Parathyroid adenoma (tissue), 2 donors: ENCODE data around the gene LRRC27.

Experiments
- H2AFZ ChIP-seq: fragments of 300-600 bp; sonication (generic); one replicate; pipeline ENCODE4 v1.7.0; 2017; ENCODE audit warnings: antibody characterized with exemption, mild to moderate bottlenecking
- H3K27ac ChIP-seq: fragments of 300-600 bp; sonication (generic); one replicate; pipeline ENCODE4 v1.7.0; 2017
- H3K27me3 ChIP-seq: fragments of 300-600 bp; sonication (generic); one replicate; pipeline ENCODE4 v1.7.0; 2017; ENCODE audit warnings: low read length; ENCODE audit not compliant: control insufficient read depth, insufficient read depth
- H3K36me3 ChIP-seq: fragments of 300-600 bp; sonication (generic); one replicate; pipeline ENCODE4 v1.7.0; 2017; ENCODE audit warnings: low read length; ENCODE audit not compliant: control insufficient read depth, insufficient read depth
- H3K4me1 ChIP-seq: fragments of 300-600 bp; sonication (generic); one replicate; pipeline ENCODE4 v1.7.0; 2017; ENCODE audit warnings: control low read depth
- H3K4me2 ChIP-seq: fragments of 300-600 bp; sonication (generic); one replicate; pipeline ENCODE4 v1.7.0; 2017; ENCODE audit warnings: low read length
- H3K4me3 ChIP-seq: fragments of 300-600 bp; sonication (generic); one replicate; pipeline ENCODE4 v1.7.0; 2017; ENCODE audit warnings: low read depth, low read length
- H3K79me2 ChIP-seq: fragments of 300-600 bp; sonication (generic); one replicate; pipeline ENCODE4 v1.7.0; 2017; ENCODE audit warnings: control low read depth
- H3K9ac ChIP-seq: fragments of 300-600 bp; sonication (generic); one replicate; pipeline ENCODE4 v1.7.0; 2017; ENCODE audit warnings: mild to moderate bottlenecking
- H3K9me3 ChIP-seq: fragments of 300-600 bp; sonication (generic); one replicate; pipeline ENCODE4 v1.7.0; 2017; ENCODE audit warnings: low read length; ENCODE audit not compliant: control insufficient read depth
- CTCF ChIP-seq: fragments of 300-600 bp; sonication (generic); IDR thresholded peaks from one replicate; pipeline ENCODE4 v1.7.0; 2017; ENCODE audit warnings: antibody characterized with exemption, mild to moderate bottlenecking
- donor health status: primary hyperparathyroidism.

The LRRC27 gene

DNA sequence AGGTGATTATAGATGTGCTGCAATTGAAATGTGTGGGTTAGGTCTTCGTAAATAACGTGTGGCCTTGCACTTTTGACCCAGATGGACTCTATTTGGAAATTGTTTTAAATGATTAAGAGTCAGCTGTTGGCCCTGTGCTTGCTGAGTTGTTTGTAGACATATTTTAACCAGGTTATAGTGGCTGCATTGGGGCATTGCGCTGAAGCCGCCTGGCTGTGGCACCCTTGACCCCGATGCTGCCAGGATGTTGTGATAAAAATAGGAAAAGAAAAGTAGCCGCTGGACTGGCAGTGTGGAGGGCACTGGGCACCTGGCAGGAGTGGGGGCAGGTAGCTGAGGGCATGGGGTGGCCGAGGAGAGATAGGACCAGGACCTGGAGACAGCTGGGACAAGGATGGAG is 13.4 kb downstream of the LRRC27 start:
- Histone ChIP-seq H3K4me1 (no peaks in the 10 kb centered on the region), H2AFZ (no peak overlapping the region), H3K9me3 (no peaks in the 10 kb centered on the region), H3K27me3 (no peaks in the 10 kb centered on the region), H3K4me3 (no peak overlapping the region), H3K27ac (no peak overlapping the region), H3K36me3 (no peaks in the 10 kb centered on the region), H3K4me2 (no peak overlapping the region), H3K79me2 (no peaks in the 10 kb centered on the region), H3K9ac (no peak overlapping the region)
- TF ChIP-seq CTCF = no peak

DNA sequence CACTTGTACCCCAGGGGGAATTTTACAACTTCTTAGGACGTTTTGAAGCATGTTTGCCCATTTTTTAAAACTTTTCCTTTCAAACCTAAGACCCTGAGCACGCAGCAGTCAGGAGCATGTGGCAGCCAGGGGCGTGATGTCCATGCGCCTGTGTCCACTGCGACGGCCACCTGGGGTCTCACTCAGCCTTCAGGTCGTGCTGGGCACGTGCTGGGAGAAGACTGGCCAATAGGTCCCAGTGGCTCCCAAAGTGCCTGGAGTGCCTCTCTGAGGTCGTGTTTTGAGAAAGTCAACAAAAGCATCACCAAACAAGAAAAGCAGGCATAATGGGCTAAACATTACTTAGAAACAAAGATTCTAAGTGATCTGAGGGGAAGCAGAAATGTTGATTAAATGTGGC is 14.8 kb downstream of the LRRC27 start:
- no peaks in the 10 kb centered on the region for H3K9me3 ChIP-seq
- H3K4me1 ChIP-seq = no peaks in the 10 kb centered on the region
- no peaks in the 10 kb centered on the region for H3K79me2 ChIP-seq
- no peaks in the 10 kb centered on the region for H3K36me3 ChIP-seq
- no peak overlapping the region for H3K4me2 ChIP-seq
- TF ChIP-seq CTCF = no peak
- no peak overlapping the region for H3K4me3 ChIP-seq
- H3K9ac ChIP-seq = no peak overlapping the region
- H3K27me3 ChIP-seq = no peaks in the 10 kb centered on the region
- H3K27ac ChIP-seq = no peak overlapping the region
- no peak overlapping the region for H2AFZ ChIP-seq

GRCh38 chr10:132347211-132347930 is 15.4 kb downstream of the LRRC27 start:
- Histone ChIP-seq H3K27ac (no peak overlapping the region), H3K4me2 (no peak overlapping the region), H3K9me3 (no peaks in the 10 kb centered on the region), H3K4me1 (no peaks in the 10 kb centered on the region), H3K79me2 (no peaks in the 10 kb centered on the region), H3K36me3 (no peaks in the 10 kb centered on the region), H2AFZ (no peak overlapping the region), H3K9ac (no peak overlapping the region), H3K4me3 (no peak overlapping the region), H3K27me3 (no peaks in the 10 kb centered on the region)
- no peak for TF ChIP-seq CTCF

DNA sequence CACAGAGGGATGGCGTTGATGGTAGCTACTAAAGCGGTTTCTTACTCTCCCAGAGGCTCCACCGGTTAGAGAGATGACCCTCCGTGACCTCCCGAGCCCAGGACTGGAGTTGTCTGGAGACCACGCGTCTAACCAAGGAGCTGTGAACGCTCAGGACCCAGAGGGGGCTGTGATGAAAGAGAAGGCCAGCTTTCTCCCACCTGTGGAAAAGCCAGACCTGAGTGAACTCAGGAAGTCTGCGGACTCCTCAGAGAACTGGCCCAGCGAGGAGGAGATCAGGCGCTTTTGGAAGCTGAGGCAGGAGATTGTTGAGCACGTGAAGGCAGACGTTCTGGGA is 15.9 kb downstream of the LRRC27 start:
- TF ChIP-seq CTCF = no peak
- peaks cover 1% of the 10 kb centered on the region for H3K79me2 ChIP-seq
- no peak overlapping the region for H3K27ac ChIP-seq
- no peaks in the 10 kb centered on the region for H3K27me3 ChIP-seq
- no peaks in the 10 kb centered on the region for H3K36me3 ChIP-seq
- H2AFZ ChIP-seq = no peak overlapping the region
- no peak overlapping the region for H3K4me3 ChIP-seq
- H3K4me2 ChIP-seq = no peak overlapping the region
- H3K9ac ChIP-seq = no peak overlapping the region
- H3K9me3 ChIP-seq = no peaks in the 10 kb centered on the region
- no peaks in the 10 kb centered on the region for H3K4me1 ChIP-seq

DNA sequence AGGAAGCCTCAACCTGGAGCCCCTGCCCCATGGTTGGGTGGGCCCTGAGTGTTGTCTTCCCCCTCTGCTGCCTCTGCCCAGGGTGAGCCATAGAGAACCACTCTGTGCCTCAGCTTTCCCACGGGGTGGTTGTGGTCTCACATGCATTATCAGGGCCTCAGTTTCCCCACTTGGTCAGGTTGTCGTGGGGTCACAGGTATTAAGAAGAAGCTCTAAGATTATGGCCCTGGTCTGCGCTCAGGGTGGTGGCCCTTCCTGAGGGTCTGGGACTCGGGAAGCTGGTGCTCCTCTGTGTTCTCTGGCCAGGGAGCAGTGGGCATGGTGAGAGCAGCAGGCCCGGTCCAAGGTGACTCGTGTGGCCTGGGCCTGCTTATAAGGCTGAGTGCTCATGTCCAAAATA is 17.8 kb downstream of the LRRC27 start:
- no peak overlapping the region for H3K4me3 ChIP-seq
- H3K9ac ChIP-seq = no peak overlapping the region
- H3K27me3 ChIP-seq = no peaks in the 10 kb centered on the region
- H2AFZ ChIP-seq = no peak overlapping the region
- H3K79me2 ChIP-seq = peaks cover 3% of the 10 kb centered on the region
- no peaks in the 10 kb centered on the region for H3K36me3 ChIP-seq
- H3K9me3 ChIP-seq = no peaks in the 10 kb centered on the region
- H3K4me2 ChIP-seq = no peak overlapping the region
- H3K27ac ChIP-seq = no peak overlapping the region
- H3K4me1 ChIP-seq = no peaks in the 10 kb centered on the region
- TF ChIP-seq CTCF = no peak
